Parathyroid adenoma (tissue), 2 donors: ENCODE data around the gene NOC2L.

Source experiments
- H2AFZ ChIP-seq: fragments of 300-600 bp; sonication (generic); one replicate; pipeline ENCODE4 v1.7.0; 2017; ENCODE audit warnings: antibody characterized with exemption, mild to moderate bottlenecking
- H3K27ac ChIP-seq: fragments of 300-600 bp; sonication (generic); one replicate; pipeline ENCODE4 v1.7.0; 2017
- H3K27me3 ChIP-seq: fragments of 300-600 bp; sonication (generic); one replicate; pipeline ENCODE4 v1.7.0; 2017; ENCODE audit warnings: low read length; ENCODE audit not compliant: control insufficient read depth, insufficient read depth
- H3K36me3 ChIP-seq: fragments of 300-600 bp; sonication (generic); one replicate; pipeline ENCODE4 v1.7.0; 2017; ENCODE audit warnings: low read length; ENCODE audit not compliant: control insufficient read depth, insufficient read depth
- H3K4me1 ChIP-seq: fragments of 300-600 bp; sonication (generic); one replicate; pipeline ENCODE4 v1.7.0; 2017; ENCODE audit warnings: control low read depth
- H3K4me2 ChIP-seq: fragments of 300-600 bp; sonication (generic); one replicate; pipeline ENCODE4 v1.7.0; 2017; ENCODE audit warnings: low read length
- H3K4me3 ChIP-seq: fragments of 300-600 bp; sonication (generic); one replicate; pipeline ENCODE4 v1.7.0; 2017; ENCODE audit warnings: low read depth, low read length
- H3K79me2 ChIP-seq: fragments of 300-600 bp; sonication (generic); one replicate; pipeline ENCODE4 v1.7.0; 2017; ENCODE audit warnings: control low read depth
- H3K9ac ChIP-seq: fragments of 300-600 bp; sonication (generic); one replicate; pipeline ENCODE4 v1.7.0; 2017; ENCODE audit warnings: mild to moderate bottlenecking
- H3K9me3 ChIP-seq: fragments of 300-600 bp; sonication (generic); one replicate; pipeline ENCODE4 v1.7.0; 2017; ENCODE audit warnings: low read length; ENCODE audit not compliant: control insufficient read depth
- TF ChIP-seq, protein P1 (sequence below): fragments of 300-600 bp; sonication (generic); IDR thresholded peaks from one replicate; pipeline ENCODE4 v1.7.0; 2017; ENCODE audit warnings: antibody characterized with exemption, mild to moderate bottlenecking
- donor health status: primary hyperparathyroidism.

Gene NOC2L

DNA sequence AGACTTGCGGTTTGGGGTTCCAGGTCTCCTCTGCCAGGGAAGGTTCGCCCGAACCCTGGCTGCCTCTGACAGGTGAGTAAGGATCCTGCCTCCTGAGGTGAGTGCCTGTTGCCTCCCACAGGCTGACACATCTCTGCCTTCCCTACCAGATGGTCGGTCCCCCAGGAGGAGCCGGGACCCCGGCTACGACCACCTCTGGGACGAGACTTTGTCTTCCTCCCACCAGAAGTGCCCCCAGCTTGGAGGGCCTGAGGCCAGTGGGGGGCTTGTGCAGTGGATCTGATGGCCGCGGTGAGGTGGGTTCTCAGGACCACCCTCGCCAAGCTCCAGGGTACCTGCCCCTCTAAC, 15.2 kb upstream of the NOC2L start:
- H3K36me3 ChIP-seq: no peaks in the 10 kb centered on the region
- no peak overlapping the region for H3K4me2 ChIP-seq
- TF ChIP-seq, protein P1, sequence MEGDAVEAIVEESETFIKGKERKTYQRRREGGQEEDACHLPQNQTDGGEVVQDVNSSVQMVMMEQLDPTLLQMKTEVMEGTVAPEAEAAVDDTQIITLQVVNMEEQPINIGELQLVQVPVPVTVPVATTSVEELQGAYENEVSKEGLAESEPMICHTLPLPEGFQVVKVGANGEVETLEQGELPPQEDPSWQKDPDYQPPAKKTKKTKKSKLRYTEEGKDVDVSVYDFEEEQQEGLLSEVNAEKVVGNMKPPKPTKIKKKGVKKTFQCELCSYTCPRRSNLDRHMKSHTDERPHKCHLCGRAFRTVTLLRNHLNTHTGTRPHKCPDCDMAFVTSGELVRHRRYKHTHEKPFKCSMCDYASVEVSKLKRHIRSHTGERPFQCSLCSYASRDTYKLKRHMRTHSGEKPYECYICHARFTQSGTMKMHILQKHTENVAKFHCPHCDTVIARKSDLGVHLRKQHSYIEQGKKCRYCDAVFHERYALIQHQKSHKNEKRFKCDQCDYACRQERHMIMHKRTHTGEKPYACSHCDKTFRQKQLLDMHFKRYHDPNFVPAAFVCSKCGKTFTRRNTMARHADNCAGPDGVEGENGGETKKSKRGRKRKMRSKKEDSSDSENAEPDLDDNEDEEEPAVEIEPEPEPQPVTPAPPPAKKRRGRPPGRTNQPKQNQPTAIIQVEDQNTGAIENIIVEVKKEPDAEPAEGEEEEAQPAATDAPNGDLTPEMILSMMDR: no peak
- H3K27ac ChIP-seq: no peak overlapping the region
- no peaks in the 10 kb centered on the region for H3K79me2 ChIP-seq
- H3K4me3 ChIP-seq: no peak overlapping the region
- no peaks in the 10 kb centered on the region for H3K27me3 ChIP-seq
- H3K9me3 ChIP-seq: no peaks in the 10 kb centered on the region
- no peak overlapping the region for H2AFZ ChIP-seq
- no peaks in the 10 kb centered on the region for H3K4me1 ChIP-seq
- no peak overlapping the region for H3K9ac ChIP-seq

DNA sequence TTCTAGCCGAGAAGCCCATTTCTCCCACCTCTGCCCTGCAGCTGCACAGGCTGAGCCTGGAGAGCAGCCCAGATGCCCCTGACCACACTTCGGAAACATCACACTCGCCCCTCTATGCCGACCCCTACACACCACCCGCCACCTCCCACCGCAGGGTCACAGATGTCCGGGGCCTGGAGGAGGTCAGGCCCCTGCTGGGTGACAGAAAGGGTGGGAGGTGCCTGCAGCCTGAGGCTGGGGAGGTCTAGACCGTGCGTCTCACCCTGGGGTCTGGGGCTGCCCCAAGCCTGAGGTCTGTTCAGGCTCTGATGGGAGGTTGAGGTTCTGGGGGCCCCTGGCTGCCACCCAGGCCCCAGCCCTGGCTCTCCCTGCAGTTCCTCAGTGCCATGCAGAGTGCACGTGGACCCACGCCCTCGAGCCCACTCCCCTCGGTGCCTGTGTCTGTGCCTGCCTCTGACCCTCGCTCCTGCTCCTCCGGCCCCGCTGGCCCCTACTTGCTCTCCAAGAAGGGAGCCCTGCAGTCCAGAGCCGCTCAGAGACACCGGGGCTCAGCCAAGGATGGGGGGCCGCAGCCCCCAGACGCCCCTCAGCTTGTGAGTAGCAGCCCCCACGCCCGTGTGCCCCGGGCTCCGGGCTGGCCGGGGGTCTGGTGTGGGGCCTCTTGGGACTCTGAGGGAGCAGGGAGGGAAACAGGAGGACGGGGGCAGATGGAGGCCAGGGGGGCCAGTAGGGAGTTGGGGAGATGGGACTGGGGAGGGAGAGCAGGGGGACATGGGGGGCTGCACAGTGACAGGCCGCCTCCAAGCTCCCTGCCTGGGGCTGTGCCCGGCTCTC, 14.6 kb upstream of the NOC2L start:
- Histone ChIP-seq H3K79me2 (no peaks in the 10 kb centered on the region), H3K9me3 (no peaks in the 10 kb centered on the region), H3K9ac (no peak overlapping the region), H3K36me3 (no peaks in the 10 kb centered on the region), H3K4me1 (no peaks in the 10 kb centered on the region), H3K4me2 (no peak overlapping the region), H3K27ac (no peak overlapping the region), H3K27me3 (no peaks in the 10 kb centered on the region), H2AFZ (no peak overlapping the region), H3K4me3 (no peak overlapping the region)
- TF ChIP-seq, protein P1: no peak

DNA sequence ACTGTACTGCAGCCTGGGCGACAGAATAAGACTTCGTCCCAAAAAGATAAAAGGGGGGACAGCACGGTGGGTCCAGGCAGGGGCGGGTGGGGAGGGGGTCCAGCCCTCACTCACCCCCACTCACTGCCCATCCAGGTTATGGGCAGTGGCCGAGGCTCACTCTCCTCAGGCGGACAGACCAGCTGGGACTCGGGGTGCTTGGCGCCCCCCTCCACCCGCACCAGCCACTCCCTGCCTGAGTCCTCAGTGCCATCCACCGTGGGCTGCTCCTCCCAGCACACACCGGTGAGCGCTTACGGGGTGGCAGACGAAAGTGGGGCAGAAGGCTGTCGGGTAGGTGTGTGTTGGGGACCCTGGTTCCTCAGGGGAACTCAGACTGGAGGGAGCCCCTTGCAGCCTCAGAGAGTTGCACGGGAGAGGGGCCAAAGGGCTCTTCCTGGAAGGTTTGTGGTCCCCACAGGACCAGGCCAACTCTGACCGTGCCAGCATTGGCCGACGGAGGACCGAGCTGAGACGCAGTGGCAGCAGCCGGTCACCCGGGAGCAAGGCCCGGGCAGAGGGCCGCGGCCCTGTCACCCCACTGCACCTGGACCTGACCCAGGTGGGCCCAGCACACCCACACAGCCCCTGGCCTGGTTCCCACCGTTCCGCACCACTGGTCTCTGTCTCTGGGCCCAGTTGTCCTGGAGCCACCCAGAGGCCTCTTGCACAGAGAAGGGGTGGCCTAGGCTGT, 13.8 kb upstream of the NOC2L start:
- no peaks in the 10 kb centered on the region for H3K79me2 ChIP-seq
- H3K27me3 ChIP-seq: no peaks in the 10 kb centered on the region
- no peak overlapping the region for H3K4me3 ChIP-seq
- H3K27ac ChIP-seq: no peak overlapping the region
- H3K36me3 ChIP-seq: no peaks in the 10 kb centered on the region
- H3K9ac ChIP-seq: no peak overlapping the region
- H2AFZ ChIP-seq: no peak overlapping the region
- no peak overlapping the region for H3K4me2 ChIP-seq
- H3K9me3 ChIP-seq: no peaks in the 10 kb centered on the region
- no peaks in the 10 kb centered on the region for H3K4me1 ChIP-seq
- TF ChIP-seq, protein P1: no peak

DNA sequence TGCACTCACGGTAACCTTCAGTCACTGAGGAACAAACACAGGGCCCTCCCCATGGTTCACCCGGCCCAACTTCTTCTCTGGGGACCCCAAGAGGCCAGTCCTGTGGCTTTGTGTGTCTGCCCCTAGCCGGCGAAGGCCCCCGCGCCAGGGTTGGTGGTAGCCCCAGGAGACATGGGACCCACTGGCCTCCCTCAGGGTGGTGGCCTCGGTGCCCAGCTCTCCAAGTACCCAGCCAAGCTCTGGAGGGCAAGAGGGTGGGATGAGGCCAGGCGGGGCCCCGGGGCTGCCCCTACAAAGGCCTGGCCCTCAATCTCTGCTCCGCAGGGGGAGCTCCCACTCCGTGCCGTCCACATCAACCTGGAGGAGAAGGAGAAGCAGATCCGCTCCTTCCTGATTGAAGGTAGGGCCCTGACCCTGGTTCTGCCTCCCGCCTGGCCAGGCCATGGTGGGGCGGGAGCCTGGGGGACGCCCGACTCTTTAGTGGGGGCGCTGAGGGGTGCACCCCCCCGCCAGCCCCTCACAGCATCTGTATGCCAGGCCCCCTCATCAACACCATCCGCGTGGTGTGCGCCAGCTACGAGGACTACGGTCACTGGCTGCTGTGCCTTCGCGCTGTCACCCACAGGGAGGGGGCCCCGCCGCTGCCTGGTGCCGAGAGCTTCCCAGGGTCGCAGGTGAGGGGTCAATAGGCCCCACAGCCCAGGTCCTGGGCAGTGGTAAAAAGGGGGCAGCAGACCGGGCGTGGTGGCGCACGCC, 12.9 kb upstream of the NOC2L start:
- no peaks in the 10 kb centered on the region for H3K27me3 ChIP-seq
- H3K4me1 ChIP-seq: no peaks in the 10 kb centered on the region
- no peaks in the 10 kb centered on the region for H3K36me3 ChIP-seq
- TF ChIP-seq, protein P1: no peak
- no peak overlapping the region for H3K9ac ChIP-seq
- no peaks in the 10 kb centered on the region for H3K9me3 ChIP-seq
- H3K4me3 ChIP-seq: no peak overlapping the region
- no peaks in the 10 kb centered on the region for H3K79me2 ChIP-seq
- H2AFZ ChIP-seq: no peak overlapping the region
- H3K4me2 ChIP-seq: no peak overlapping the region
- H3K27ac ChIP-seq: no peak overlapping the region
